Measurements from ENCODE around the gene CHN1. TPM values are rescaled to one million over a fixed set of nuclear protein-coding genes. Genes with fewer than 3 reads are reported as not detected.

The CHN1 gene
- total and polyA plus RNA-seq, 2 of the 8 experiments (the other 6 are each of a cell fraction or from before 2014, with no cell fraction given): 54.0 to 65.7 TPM

DNA sequence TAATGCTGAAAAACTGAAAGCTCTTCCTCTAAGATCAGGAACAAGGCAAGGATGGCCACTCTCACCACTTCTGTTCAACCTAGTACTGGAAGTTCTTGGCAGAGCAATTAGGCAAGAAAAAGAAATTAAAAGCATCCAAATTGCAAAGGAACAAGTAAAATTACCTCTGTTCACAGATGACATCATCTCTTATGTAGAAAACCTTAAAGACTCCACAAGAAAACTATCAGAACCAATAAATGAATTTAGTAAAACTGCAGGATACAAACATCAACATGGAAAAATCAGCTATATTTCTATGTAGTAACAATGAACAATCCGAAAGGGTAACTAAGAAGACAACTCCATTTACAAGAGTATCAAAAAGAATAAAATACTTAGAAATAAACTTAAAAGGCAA is 112.2 kb downstream of the CHN1 start (continued):
- TF ChIP-seq, protein P1, sequence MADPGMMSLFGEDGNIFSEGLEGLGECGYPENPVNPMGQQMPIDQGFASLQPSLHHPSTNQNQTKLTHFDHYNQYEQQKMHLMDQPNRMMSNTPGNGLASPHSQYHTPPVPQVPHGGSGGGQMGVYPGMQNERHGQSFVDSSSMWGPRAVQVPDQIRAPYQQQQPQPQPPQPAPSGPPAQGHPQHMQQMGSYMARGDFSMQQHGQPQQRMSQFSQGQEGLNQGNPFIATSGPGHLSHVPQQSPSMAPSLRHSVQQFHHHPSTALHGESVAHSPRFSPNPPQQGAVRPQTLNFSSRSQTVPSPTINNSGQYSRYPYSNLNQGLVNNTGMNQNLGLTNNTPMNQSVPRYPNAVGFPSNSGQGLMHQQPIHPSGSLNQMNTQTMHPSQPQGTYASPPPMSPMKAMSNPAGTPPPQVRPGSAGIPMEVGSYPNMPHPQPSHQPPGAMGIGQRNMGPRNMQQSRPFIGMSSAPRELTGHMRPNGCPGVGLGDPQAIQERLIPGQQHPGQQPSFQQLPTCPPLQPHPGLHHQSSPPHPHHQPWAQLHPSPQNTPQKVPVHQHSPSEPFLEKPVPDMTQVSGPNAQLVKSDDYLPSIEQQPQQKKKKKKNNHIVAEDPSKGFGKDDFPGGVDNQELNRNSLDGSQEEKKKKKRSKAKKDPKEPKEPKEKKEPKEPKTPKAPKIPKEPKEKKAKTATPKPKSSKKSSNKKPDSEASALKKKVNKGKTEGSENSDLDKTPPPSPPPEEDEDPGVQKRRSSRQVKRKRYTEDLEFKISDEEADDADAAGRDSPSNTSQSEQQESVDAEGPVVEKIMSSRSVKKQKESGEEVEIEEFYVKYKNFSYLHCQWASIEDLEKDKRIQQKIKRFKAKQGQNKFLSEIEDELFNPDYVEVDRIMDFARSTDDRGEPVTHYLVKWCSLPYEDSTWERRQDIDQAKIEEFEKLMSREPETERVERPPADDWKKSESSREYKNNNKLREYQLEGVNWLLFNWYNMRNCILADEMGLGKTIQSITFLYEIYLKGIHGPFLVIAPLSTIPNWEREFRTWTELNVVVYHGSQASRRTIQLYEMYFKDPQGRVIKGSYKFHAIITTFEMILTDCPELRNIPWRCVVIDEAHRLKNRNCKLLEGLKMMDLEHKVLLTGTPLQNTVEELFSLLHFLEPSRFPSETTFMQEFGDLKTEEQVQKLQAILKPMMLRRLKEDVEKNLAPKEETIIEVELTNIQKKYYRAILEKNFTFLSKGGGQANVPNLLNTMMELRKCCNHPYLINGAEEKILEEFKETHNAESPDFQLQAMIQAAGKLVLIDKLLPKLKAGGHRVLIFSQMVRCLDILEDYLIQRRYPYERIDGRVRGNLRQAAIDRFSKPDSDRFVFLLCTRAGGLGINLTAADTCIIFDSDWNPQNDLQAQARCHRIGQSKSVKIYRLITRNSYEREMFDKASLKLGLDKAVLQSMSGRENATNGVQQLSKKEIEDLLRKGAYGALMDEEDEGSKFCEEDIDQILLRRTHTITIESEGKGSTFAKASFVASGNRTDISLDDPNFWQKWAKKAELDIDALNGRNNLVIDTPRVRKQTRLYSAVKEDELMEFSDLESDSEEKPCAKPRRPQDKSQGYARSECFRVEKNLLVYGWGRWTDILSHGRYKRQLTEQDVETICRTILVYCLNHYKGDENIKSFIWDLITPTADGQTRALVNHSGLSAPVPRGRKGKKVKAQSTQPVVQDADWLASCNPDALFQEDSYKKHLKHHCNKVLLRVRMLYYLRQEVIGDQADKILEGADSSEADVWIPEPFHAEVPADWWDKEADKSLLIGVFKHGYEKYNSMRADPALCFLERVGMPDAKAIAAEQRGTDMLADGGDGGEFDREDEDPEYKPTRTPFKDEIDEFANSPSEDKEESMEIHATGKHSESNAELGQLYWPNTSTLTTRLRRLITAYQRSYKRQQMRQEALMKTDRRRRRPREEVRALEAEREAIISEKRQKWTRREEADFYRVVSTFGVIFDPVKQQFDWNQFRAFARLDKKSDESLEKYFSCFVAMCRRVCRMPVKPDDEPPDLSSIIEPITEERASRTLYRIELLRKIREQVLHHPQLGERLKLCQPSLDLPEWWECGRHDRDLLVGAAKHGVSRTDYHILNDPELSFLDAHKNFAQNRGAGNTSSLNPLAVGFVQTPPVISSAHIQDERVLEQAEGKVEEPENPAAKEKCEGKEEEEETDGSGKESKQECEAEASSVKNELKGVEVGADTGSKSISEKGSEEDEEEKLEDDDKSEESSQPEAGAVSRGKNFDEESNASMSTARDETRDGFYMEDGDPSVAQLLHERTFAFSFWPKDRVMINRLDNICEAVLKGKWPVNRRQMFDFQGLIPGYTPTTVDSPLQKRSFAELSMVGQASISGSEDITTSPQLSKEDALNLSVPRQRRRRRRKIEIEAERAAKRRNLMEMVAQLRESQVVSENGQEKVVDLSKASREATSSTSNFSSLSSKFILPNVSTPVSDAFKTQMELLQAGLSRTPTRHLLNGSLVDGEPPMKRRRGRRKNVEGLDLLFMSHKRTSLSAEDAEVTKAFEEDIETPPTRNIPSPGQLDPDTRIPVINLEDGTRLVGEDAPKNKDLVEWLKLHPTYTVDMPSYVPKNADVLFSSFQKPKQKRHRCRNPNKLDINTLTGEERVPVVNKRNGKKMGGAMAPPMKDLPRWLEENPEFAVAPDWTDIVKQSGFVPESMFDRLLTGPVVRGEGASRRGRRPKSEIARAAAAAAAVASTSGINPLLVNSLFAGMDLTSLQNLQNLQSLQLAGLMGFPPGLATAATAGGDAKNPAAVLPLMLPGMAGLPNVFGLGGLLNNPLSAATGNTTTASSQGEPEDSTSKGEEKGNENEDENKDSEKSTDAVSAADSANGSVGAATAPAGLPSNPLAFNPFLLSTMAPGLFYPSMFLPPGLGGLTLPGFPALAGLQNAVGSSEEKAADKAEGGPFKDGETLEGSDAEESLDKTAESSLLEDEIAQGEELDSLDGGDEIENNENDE (IDR thresholded peaks at IDR 0.05; ENCODE audit: insufficient replicate concordance, low read length): no peak
- TF ChIP-seq KDM1A (IDR thresholded peaks at IDR 0.05; ENCODE audit: borderline replicate concordance, low read length) (no peak), POLR2AphosphoS5 (IDR thresholded peaks at IDR 0.05; ENCODE audit: low read depth, low read length) (no peak), MAFK (IDR thresholded peaks at IDR 0.05; ENCODE audit: low read depth, low read length) (no peak), KDM5A (IDR thresholded peaks at IDR 0.05; ENCODE audit: low read length) (no peak)
- TF ChIP-seq, protein P2, sequence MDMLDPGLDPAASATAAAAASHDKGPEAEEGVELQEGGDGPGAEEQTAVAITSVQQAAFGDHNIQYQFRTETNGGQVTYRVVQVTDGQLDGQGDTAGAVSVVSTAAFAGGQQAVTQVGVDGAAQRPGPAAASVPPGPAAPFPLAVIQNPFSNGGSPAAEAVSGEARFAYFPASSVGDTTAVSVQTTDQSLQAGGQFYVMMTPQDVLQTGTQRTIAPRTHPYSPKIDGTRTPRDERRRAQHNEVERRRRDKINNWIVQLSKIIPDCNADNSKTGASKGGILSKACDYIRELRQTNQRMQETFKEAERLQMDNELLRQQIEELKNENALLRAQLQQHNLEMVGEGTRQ (IDR thresholded peaks at IDR 0.05; ENCODE audit: low read length): no peak

All from H1 (cell line).